Measurements from ENCODE around the gene DSTN. TPM values are rescaled to one million over a fixed set of nuclear protein-coding genes. Genes with fewer than 3 reads are reported as not detected.

Gene DSTN
- total RNA-seq, 1 experiment from 2014 or later, result 412 TPM

- intact Hi-C loops (cut with micrococcal nuclease; ENCODE audit: unreplicated experiment), result no loop called here
Observed at GRCh38 chr20:17651129-17651759, 81.4 kb downstream of the DSTN start.

More at GRCh38 chr20:17651129-17651759, 81.4 kb downstream of the DSTN start:
- ChIA-PET POLR2A (interaction anchor here (0.6 kb wide), 1 partner anchor 1074 kb away, joined by 11 read pairs; no protein-coding TSS in a partner anchor), CTCF (interaction anchor here (0.6 kb wide), 1 partner anchor 234 kb away, joined by 3 read pairs; no protein-coding TSS in a partner anchor)
- Histone ChIP-seq H3K4me1 (ENCODE audit: control insufficient read depth, insufficient read depth, low read length) (peaks cover 57% of the 10 kb centered on the region), H3K27me3 (ENCODE audit: control insufficient read depth, insufficient read depth, low read length) (no peaks in the 10 kb centered on the region), H3K36me3 (ENCODE audit: control insufficient read depth, insufficient read depth, low read length) (0 out of 2 replicates have a peak, but pooled peaks cover under 1% of the 10 kb centered on the region), H3K9me3 (ENCODE audit: control insufficient read depth, insufficient read depth, low read depth, low read length) (no peaks in the 10 kb centered on the region), H3K27ac (ENCODE audit: low read length) (peak overlapping the region; percentile 76), H3K4me3 (ENCODE audit: low read depth in 2 of 2, low read length in 2 of 2) (no peak overlapping the region)
- TF ChIP-seq POLR2AphosphoS5 (IDR thresholded peaks at IDR 0.05; ENCODE audit: low read depth, low read length) (no peak), SIN3A (IDR thresholded peaks at IDR 0.05; ENCODE audit: borderline replicate concordance, insufficient read depth, low read depth, low read length) (no peak), CTCF (IDR thresholded peaks at IDR 0.05) (no peak), TCF7L2 (IDR thresholded peaks at IDR 0.05; ENCODE audit: low read depth, low read length) (no peak), REST (IDR thresholded peaks at IDR 0.05; ENCODE audit: insufficient read depth in 1 of 2, low read depth in 2 of 2, low read length in 1 of 2) (no peak)
- ATAC-seq (no peak), DNase-seq (ENCODE audit: low read depth, low spot score) (no peak)
- in situ Hi-C loops (cut with HindIII; ENCODE audit: low pct_unique_long_range_greater_than_20kb, low sequenced_read_pairs), result no loop called here
- BruUV-seq (replicated peaks), result no TSS peak

Data from Panc1 (cell line).